GM18519 (cell line): ENCODE results near the gene TENT4A.

Experiments used
- ATAC-seq: cut with Tn5 transposase; IDR thresholded peaks from one replicate; pipeline ENCODE4 v1.9.1; 2021; ENCODE audit warnings: mild to moderate bottlenecking, moderate library complexity; ENCODE audit not compliant: unreplicated experiment, low FRiP score

TENT4A gene

GRCh38 chr5:6730807-6731206 lies 17.6 kb downstream of the TENT4A start:
- no peak for ATAC-seq

GRCh38 chr5:6731465-6732237 lies 18.4 kb downstream of the TENT4A start:
- ATAC-seq, result no peak

- no peak for ATAC-seq
Observed at GRCh38 chr5:6732634-6733410, 19.6 kb downstream of the TENT4A start.

- no peak for ATAC-seq
Observed at GRCh38 chr5:6733411-6734242, 20.4 kb downstream of the TENT4A start.

GRCh38 chr5:6734243-6734700 lies 21.0 kb downstream of the TENT4A start:
- ATAC-seq, result no peak

GRCh38 chr5:6734781-6735180 lies 21.5 kb downstream of the TENT4A start:
- no peak for ATAC-seq

GRCh38 chr5:6736106-6736505 lies 22.9 kb downstream of the TENT4A start:
- no peak for ATAC-seq

- no peak for ATAC-seq
Observed at GRCh38 chr5:6736524-6737042, 23.4 kb downstream of the TENT4A start.

- peak; percentile 93 for ATAC-seq
Observed at GRCh38 chr5:6737043-6737941, 24.1 kb downstream of the TENT4A start.

GRCh38 chr5:6739603-6740002 lies 26.4 kb downstream of the TENT4A start:
- ATAC-seq, result no peak

GRCh38 chr5:6740586-6741150 lies 27.4 kb downstream of the TENT4A start:
- ATAC-seq, result no peak

GRCh38 chr5:6742081-6742758 lies 29.0 kb downstream of the TENT4A start:
- no peak for ATAC-seq

GRCh38 chr5:6743161-6743560 lies 29.9 kb downstream of the TENT4A start:
- no peak for ATAC-seq

GRCh38 chr5:6744841-6745705 lies 31.8 kb downstream of the TENT4A start:
- no peak for ATAC-seq

GRCh38 chr5:6745706-6746222 lies 32.5 kb downstream of the TENT4A start:
- peak; percentile 78 for ATAC-seq

- no peak for ATAC-seq
Observed at GRCh38 chr5:6746244-6746643, 33.0 kb downstream of the TENT4A start.

GRCh38 chr5:6747103-6747502 lies 33.9 kb downstream of the TENT4A start:
- ATAC-seq, result no peak

GRCh38 chr5:6748142-6748541 lies 34.9 kb downstream of the TENT4A start:
- no peak for ATAC-seq
